ENCODE measurements around the gene CHST15.

The CHST15 gene

DNA sequence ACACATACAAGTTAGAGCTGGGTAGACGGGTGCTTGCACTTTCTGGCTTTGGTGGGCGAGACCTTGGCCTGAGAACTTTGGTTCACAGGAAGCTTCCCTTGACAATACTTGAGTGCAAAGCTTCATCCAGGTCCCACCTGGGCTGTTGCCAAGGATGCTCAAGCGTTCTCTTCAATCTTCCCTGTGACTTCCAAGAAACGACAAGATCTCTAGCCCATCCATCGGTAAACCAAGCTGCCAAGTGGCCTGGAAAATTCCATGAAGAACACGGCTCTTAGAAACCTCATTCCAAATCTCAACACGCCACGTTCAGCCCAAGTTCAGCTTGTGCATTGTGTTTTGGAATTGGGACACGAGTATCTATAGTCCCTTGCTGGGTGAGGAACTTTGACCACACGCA, 84.7 kb downstream of the CHST15 start:
- DNase-seq = no peak

GRCh38 chr10:124008187-124008586, 85.2 kb downstream of the CHST15 start:
- DNase-seq = no peak

GRCh38 chr10:124007773-124008145, 85.6 kb downstream of the CHST15 start:
- no peak for DNase-seq

DNA sequence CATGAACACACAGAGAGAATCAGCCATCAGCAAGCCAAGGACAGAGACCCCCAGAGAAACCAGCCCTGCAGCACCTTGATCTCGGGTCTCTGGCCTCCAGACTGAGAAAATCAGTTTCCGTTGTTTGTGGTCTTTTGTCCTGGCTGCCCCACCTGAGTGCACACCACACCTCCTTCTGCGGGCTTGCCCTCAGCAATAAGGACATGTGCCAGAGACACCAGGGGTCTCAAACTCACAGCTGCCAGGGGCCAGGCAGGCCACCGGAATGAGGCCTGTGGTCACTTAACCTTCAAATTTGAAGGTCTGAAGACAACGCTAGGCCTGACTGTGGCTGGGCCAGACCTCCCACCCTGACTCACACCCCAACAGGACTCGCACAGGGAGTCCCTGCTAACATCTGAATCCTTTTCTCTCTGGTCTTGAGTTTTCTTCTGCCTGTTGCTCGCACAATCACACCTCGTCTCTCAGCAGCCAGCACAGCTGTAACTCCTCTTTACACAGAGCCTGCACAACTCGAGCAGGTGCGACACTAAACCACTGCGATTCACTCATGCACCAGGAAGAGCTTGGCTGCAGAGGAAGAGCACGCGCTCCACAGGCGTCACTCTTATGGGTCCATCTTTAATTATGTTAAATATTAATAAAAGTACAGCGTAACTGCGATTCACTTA, 86.2 kb downstream of the CHST15 start:
- DNase-seq = no peak

- DNase-seq = no peak
Observed at GRCh38 chr10:124006526-124006925, 86.9 kb downstream of the CHST15 start.

DNA sequence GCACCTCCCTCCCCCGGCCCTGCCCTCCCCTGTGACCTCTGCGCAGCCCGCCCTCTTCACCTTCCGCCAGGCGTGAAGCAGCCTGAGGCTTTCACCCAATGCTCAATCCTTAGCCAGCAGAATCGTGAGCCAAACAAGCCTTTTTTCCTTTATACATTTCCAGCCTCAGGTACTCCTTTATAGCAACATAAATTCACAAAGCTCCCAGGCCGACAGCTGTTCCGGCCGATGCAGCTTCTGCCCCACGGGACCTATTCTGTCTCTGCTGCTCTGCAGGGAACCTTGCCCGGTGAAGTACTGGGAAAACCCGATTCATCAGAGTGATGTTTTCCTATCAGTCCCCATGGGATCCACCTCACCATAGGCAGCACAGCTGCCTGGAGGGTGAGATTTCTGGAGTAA, 87.4 kb downstream of the CHST15 start:
- DNase-seq = no peak

- no peak for DNase-seq
Observed at GRCh38 chr10:124005091-124005490, 88.3 kb downstream of the CHST15 start.

GRCh38 chr10:124004663-124005004, 88.8 kb downstream of the CHST15 start:
- no peak for DNase-seq

- DNase-seq = no peak
Observed at GRCh38 chr10:124003871-124004662, 89.3 kb downstream of the CHST15 start.

- no peak for DNase-seq
Observed at GRCh38 chr10:124003481-124003870, 89.9 kb downstream of the CHST15 start.

DNA sequence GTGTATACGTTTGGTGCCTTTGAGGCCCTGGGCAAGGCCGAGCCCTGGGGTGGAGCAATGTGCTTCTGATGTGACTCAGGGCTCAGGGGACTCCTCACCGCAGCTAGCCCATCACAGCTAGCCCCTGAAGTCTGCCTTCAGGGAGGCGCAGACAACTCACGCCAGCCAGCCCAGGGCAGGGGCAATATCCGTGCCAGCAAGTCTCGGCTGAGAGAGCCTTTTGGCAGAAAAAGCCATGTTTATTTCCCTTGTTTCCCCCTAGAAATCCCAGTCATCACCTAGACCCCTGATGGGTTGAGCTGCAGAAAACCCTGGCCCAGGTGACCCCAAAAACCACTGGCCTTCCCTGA, 90.4 kb downstream of the CHST15 start:
- no peak for DNase-seq

- DNase-seq = no peak
Observed at GRCh38 chr10:124002391-124003069, 90.9 kb downstream of the CHST15 start.

- no peak for DNase-seq
Observed at GRCh38 chr10:124001391-124002148, 91.8 kb downstream of the CHST15 start.

- no peak for DNase-seq
Observed at GRCh38 chr10:124000792-124001201, 92.6 kb downstream of the CHST15 start.

- DNase-seq = no peak
Observed at GRCh38 chr10:123999956-124000615, 93.3 kb downstream of the CHST15 start.

- no peak for DNase-seq
Observed at GRCh38 chr10:123999261-123999660, 94.1 kb downstream of the CHST15 start.

- no peak for DNase-seq
Observed at GRCh38 chr10:123998197-123999141, 94.9 kb downstream of the CHST15 start.

DNA sequence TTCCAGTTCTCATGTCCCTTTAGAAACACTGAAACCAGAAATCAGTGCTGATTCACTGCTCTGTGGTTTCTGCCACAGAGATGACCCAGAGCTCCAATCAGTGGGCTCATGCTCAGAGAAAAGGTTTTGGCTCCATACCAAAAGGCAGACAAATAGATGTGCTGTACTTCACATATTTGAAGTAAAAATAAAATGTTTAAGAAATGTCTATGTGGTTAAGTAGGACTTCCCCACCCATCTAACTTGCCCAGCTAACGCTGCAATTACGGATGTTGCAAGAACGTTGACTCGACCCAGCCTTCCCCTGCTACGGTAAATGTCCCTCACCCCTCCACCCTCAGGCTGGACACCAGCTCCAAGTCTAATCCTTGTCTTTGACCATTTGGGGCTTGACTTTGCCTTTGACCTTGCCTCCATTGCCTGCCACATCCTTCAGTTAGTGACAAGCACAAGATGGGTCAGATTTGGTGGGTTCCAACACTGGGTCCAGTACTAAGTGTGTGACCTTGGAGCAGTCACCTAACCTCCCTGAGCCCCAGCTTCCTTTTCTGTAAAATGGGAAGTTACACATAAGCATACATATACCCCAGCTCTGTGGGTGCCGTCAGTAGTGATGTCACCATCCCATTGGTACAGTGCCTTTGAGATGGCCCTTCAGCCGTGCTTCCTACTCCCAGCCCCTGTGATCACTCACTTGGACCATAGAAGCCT, 95.8 kb downstream of the CHST15 start:
- DNase-seq = no peak

GRCh38 chr10:123997013-123997412, 96.4 kb downstream of the CHST15 start:
- no peak for DNase-seq

DNA sequence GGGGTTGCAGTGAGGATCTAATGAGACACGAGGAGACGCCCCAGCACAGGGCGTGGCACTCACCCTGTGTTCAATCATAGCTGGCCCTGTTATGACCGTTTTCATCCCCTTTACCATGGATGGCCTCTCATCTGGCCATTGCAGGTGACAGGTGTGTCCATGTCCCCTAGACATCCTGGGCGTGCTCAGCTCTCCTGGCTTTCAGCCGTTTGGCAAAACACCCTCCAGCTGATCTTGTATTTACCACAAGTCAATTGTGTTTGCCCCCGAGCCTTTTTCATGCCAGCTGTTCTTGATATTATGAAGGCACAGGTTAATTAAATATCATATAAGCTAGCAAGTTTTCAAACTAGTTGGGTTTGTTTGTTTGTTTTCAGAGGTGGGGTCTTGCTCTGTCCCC, 97.1 kb downstream of the CHST15 start:
- DNase-seq = no peak
